Muscle of leg (tissue), 16 donors: ENCODE results near the gene NCKAP1. TPM values are rescaled to one million over a fixed set of nuclear protein-coding genes. Genes with fewer than 3 reads are reported as not detected.
A peak's percentile ranks its signal among the peaks of the same experiment; 100 is the strongest.

Source experiments
- DNase-seq: peaks from one replicate; pipeline ENCODE4 v3.0.0; 2013
- H3K27ac ChIP-seq: one replicate; pipeline ENCODE4 v1.5.1; 2013; ENCODE audit warnings: mild to moderate bottlenecking, low read length, control low read depth
- H3K27me3 ChIP-seq: one replicate; pipeline ENCODE4 v1.6.1; 2013; ENCODE audit warnings: low read length; ENCODE audit not compliant: control insufficient read depth, insufficient read depth
- H3K36me3 ChIP-seq: one replicate; pipeline ENCODE4 v1.6.1; 2013; ENCODE audit warnings: low read length; ENCODE audit not compliant: control insufficient read depth, insufficient read depth
- H3K4me1 ChIP-seq: one replicate; pipeline ENCODE4 v1.6.1; 2013; ENCODE audit warnings: low read length; ENCODE audit not compliant: control insufficient read depth, insufficient read depth
- H3K4me3 ChIP-seq: one replicate; pipeline ENCODE4 v1.5.1; 2013; ENCODE audit warnings: low read length, control low read depth
- H3K9me3 ChIP-seq: replicated peaks from 2 replicates; pipeline ENCODE4 v1.6.1; 2013; ENCODE audit warnings: low read depth, low read length; ENCODE audit not compliant: control insufficient read depth
- WGBS: methylation state at CpG from one replicate; pipeline ENCODE4 v1.1.5; 2013; ENCODE audit warnings: missing lambda C conversion rate; ENCODE audit not compliant: insufficient coverage; 5-methylcytosine and 5-hydroxymethylcytosine counted together
- long read RNA-seq, 11 donors: transcript quantifications; one replicate each; lab custom pipeline, GENCODE V29; 2026
- polyA plus RNA-seq, 8 donors: library from polyadenylated mRNA; unstranded; fragments of 120-200 nt; gene quantifications; one replicate each; pipeline versions ENCODE4 v1.2.1 to v1.2.3, GENCODE V29; 2013; ENCODE audit warnings: inconsistent platforms in 1 of 8, low replicate concordance in 1 of 8; ENCODE audit not compliant: insufficient read length in 8 of 8, insufficient read depth in 1 of 8
- total RNA-seq: library from RNA; stranded (reverse); fragments of 120-200 nt; gene quantifications from one replicate; pipeline ENCODE4 v1.2.4, GENCODE V29; 2013

Gene NCKAP1
- total RNA-seq: 77.0 TPM
- 10 to 100 TPM; 71.9 to 98.5 (median 84.5) TPM for polyA plus RNA-seq
- long read RNA-seq, donor 1, full-length matches to known transcripts: 6 of 6 reads
- long read RNA-seq, donor 1, partial matches to known transcripts: 0 of 6 reads
- long read RNA-seq, donor 1, other reads (novel, unspliced or antisense): 0 of 6 reads
- long read RNA-seq, donor 2, full-length matches to known transcripts: 2 of 2 reads
- long read RNA-seq, donor 2, partial matches to known transcripts: 0 of 2 reads
- long read RNA-seq, donor 2, other reads (novel, unspliced or antisense): 0 of 2 reads
- long read RNA-seq, donor 3, full-length matches to known transcripts: 7 of 13 reads
- long read RNA-seq, donor 3, partial matches to known transcripts: 6 of 13 reads
- long read RNA-seq, donor 3, other reads (novel, unspliced or antisense): 0 of 13 reads
- long read RNA-seq, donor 4, full-length matches to known transcripts: 7 of 7 reads
- long read RNA-seq, donor 4, partial matches to known transcripts: 0 of 7 reads
- long read RNA-seq, donor 4, other reads (novel, unspliced or antisense): 0 of 7 reads
- long read RNA-seq, donor 5, full-length matches to known transcripts: 23 of 56 reads
- long read RNA-seq, donor 5, partial matches to known transcripts: 33 of 56 reads
- long read RNA-seq, donor 5, other reads (novel, unspliced or antisense): 0 of 56 reads
- long read RNA-seq, donor 6, full-length matches to known transcripts: 10 of 16 reads
- long read RNA-seq, donor 6, partial matches to known transcripts: 6 of 16 reads
- long read RNA-seq, donor 6, other reads (novel, unspliced or antisense): 0 of 16 reads
- long read RNA-seq, donor 7, full-length matches to known transcripts: 11 of 16 reads
- long read RNA-seq, donor 7, partial matches to known transcripts: 5 of 16 reads
- long read RNA-seq, donor 7, other reads (novel, unspliced or antisense): 0 of 16 reads
- long read RNA-seq, donor 8, full-length matches to known transcripts: 7 of 7 reads
- long read RNA-seq, donor 8, partial matches to known transcripts: 0 of 7 reads
- long read RNA-seq, donor 8, other reads (novel, unspliced or antisense): 0 of 7 reads
- long read RNA-seq, donor 9, full-length matches to known transcripts: 7 of 13 reads
- long read RNA-seq, donor 9, partial matches to known transcripts: 6 of 13 reads
- long read RNA-seq, donor 9, other reads (novel, unspliced or antisense): 0 of 13 reads
- long read RNA-seq, donor 10, full-length matches to known transcripts: 10 of 10 reads
- long read RNA-seq, donor 10, partial matches to known transcripts: 0 of 10 reads
- long read RNA-seq, donor 10, other reads (novel, unspliced or antisense): 0 of 10 reads
- long read RNA-seq, donor 11, full-length matches to known transcripts: 12 of 28 reads
- long read RNA-seq, donor 11, partial matches to known transcripts: 16 of 28 reads
- long read RNA-seq, donor 11, other reads (novel, unspliced or antisense): 0 of 28 reads

GRCh38 chr2:183038341-183039300 is at the start of gene NCKAP1:
TSS of gene NCKAP1 (minus strand) at chr2:183038457. CDS start at chr2:183038099, 358 bp downstream.
- H3K27me3 ChIP-seq: peaks cover 3% of the 10 kb centered on the region

GRCh38 chr2:183081911-183082310 is 43.7 kb upstream of the NCKAP1 start:
- Histone ChIP-seq H3K4me1 (no peaks in the 10 kb centered on the region), H3K36me3 (no peaks in the 10 kb centered on the region), H3K9me3 (no peaks in the 10 kb centered on the region), H3K4me3 (no peak overlapping the region), H3K27me3 (no peaks in the 10 kb centered on the region), H3K27ac (no peak overlapping the region)
- WGBS: 60% methylated on average over 1 of the region's 1 CpG
- DNase-seq: no peak

More at GRCh38 chr2:183038341-183039300, at the start of gene NCKAP1:
- no peaks in the 10 kb centered on the region for H3K9me3 ChIP-seq
- H3K36me3 ChIP-seq: no peaks in the 10 kb centered on the region
- DNase-seq: peak; percentile 95
- H3K4me3 ChIP-seq: peak within 1 kb of the TSS; percentile 71
- peaks cover 2% of the 10 kb centered on the region for H3K4me1 ChIP-seq
- WGBS: under 1% methylated on average over 47 of the region's 68 CpGs
- H3K27ac ChIP-seq: peak within 1 kb of the TSS; percentile 98

- Histone ChIP-seq H3K27ac (peak overlapping the region; percentile 95), H3K27me3 (peaks cover 4% of the 10 kb centered on the region), H3K4me1 (no peaks in the 10 kb centered on the region), H3K4me3 (peak overlapping the region; percentile 79), H3K36me3 (no peaks in the 10 kb centered on the region), H3K9me3 (no peaks in the 10 kb centered on the region)
- WGBS: 24% methylated on average over 3 of the region's 13 CpGs
- peak; percentile 54 for DNase-seq
Observed at GRCh38 chr2:183079139-183079775, 41.0 kb upstream of the NCKAP1 start.

- Histone ChIP-seq H3K9me3 (no peaks in the 10 kb centered on the region), H3K4me3 (peak within 1 kb of the TSS; percentile 79), H3K4me1 (no peaks in the 10 kb centered on the region), H3K27me3 (peaks cover 4% of the 10 kb centered on the region), H3K36me3 (no peaks in the 10 kb centered on the region), H3K27ac (peak within 1 kb of the TSS; percentile 95)
- WGBS: 0% methylated on average over 13 of the region's 20 CpGs
- DNase-seq: peak; percentile 98
Observed at GRCh38 chr2:183078464-183079138, 40.3 kb upstream of the NCKAP1 start, which contains the start of gene DUSP19. TSS of gene DUSP19 (plus strand) at chr2:183078747. CDS start at chr2:183078934, 187 bp downstream.

GRCh38 chr2:183078163-183078463 is 39.9 kb upstream of the NCKAP1 start:
- DNase-seq: no peak
- WGBS: 0% methylated on average over 4 of the region's 8 CpGs
- H3K4me3 ChIP-seq: peak overlapping the region; percentile 79
- H3K27me3 ChIP-seq: peaks cover 4% of the 10 kb centered on the region
- no peaks in the 10 kb centered on the region for H3K4me1 ChIP-seq
- no peaks in the 10 kb centered on the region for H3K36me3 ChIP-seq
- no peaks in the 10 kb centered on the region for H3K9me3 ChIP-seq
- peak overlapping the region; percentile 95 for H3K27ac ChIP-seq

GRCh38 chr2:183072177-183072576 is 33.9 kb upstream of the NCKAP1 start:
- WGBS: 94% methylated on average over 5 of the region's 7 CpGs
- no peaks in the 10 kb centered on the region for H3K36me3 ChIP-seq

GRCh38 chr2:183070942-183071844 is 32.9 kb upstream of the NCKAP1 start:
- 62% methylated on average over 31 of the region's 34 CpGs for WGBS
- DNase-seq: peak; percentile 16
- H3K4me1 ChIP-seq: no peaks in the 10 kb centered on the region

More at GRCh38 chr2:183072177-183072576, 33.9 kb upstream of the NCKAP1 start:
- Histone ChIP-seq H3K4me1 (no peaks in the 10 kb centered on the region), H3K4me3 (no peak overlapping the region), H3K27me3 (peaks cover 4% of the 10 kb centered on the region), H3K27ac (no peak overlapping the region), H3K9me3 (peaks cover 6% of the 10 kb centered on the region)
- DNase-seq: no peak

More at GRCh38 chr2:183070942-183071844, 32.9 kb upstream of the NCKAP1 start:
- Histone ChIP-seq H3K9me3 (peaks cover 6% of the 10 kb centered on the region), H3K27ac (no peak overlapping the region), H3K27me3 (peaks cover 4% of the 10 kb centered on the region), H3K36me3 (no peaks in the 10 kb centered on the region), H3K4me3 (no peak overlapping the region)
